Esophagus muscularis mucosa (tissue), 3 donors: ENCODE data around the gene STK10.

ENCODE experiments used
- CTCF ChIP-seq, 3 experiments: fragments of 200-600 bp in 2 of 3; fragments of 450-650 bp in 1 of 3; sonication (generic) in 2 of 3; IDR thresholded peaks; one replicate each; pipeline ENCODE4 v1.5.1; 2017 to 2019; ENCODE audit warnings: antibody characterized with exemption in 3 of 3, mild to moderate bottlenecking in 2 of 3, moderate library complexity in 1 of 3
- POLR2A ChIP-seq: fragments of 450-650 bp; IDR thresholded peaks from one replicate; pipeline ENCODE4 v1.6.1; 2017; ENCODE audit warnings: antibody characterized with exemption, moderate library complexity, mild to moderate bottlenecking, low read depth
- POLR2AphosphoS5 ChIP-seq, 2 donors: sonication (generic); formaldehyde crosslinking; IDR thresholded peaks; one replicate each; pipeline ENCODE4 v1.6.1; 2017; ENCODE audit warnings: antibody characterized with exemption in 2 of 2

- TF ChIP-seq POLR2A (no peak), CTCF (IDR thresholded peaks at IDR 0.05) (no peak), POLR2AphosphoS5 (IDR thresholded peaks at IDR 0.05) (no peak)
These were observed 34.3 kb downstream of the STK10 start for GRCh38 chr5:172153695-172154094.
